H1 (cell line): Measurements from ENCODE around the gene RANGRF. TPM values are rescaled to one million over a fixed set of nuclear protein-coding genes. Genes with fewer than 3 reads are reported as not detected.

Experiments
- CHD7 ChIP-seq: fragments of 300-600 bp; sonication (generic); IDR thresholded peaks from 2 replicates; pipeline ENCODE4 v1.7.1; 2012; ENCODE audit warnings: low read length, moderate library complexity, mild to moderate bottlenecking, inconsistent platforms; ENCODE audit not compliant: insufficient replicate concordance
- EGR1 ChIP-seq: IDR thresholded peaks from 2 replicates; pipeline ENCODE4 v1.6.1; 2011; ENCODE audit warnings: low read depth, low read length, borderline replicate concordance
- EP300 ChIP-seq, 2 experiments: IDR thresholded peaks; 1 replicate in 1 of 2; 2 replicates in 1 of 2; pipeline ENCODE4 v1.6.1; 2011 to 2012; ENCODE audit warnings: low read depth in 2 of 2, low read length in 2 of 2, mild to moderate bottlenecking in 2 of 2, borderline replicate concordance in 1 of 2, inconsistent platforms in 1 of 2, moderate library complexity in 1 of 2
- HDAC6 ChIP-seq: IDR thresholded peaks from one replicate; pipeline ENCODE4 v1.7.1; 2012; ENCODE audit warnings: low read depth, mild to moderate bottlenecking, inconsistent platforms, low read length, moderate library complexity
- RNF2 ChIP-seq: fragments of 200-900, 300-1000 bp; sonication (generic); IDR thresholded peaks from 2 replicates; pipeline ENCODE4 v1.7.1; 2016; ENCODE audit warnings: borderline replicate concordance, low read depth, mild to moderate bottlenecking, antibody characterized with exemption, low read length; ENCODE audit not compliant: poor library complexity, severe bottlenecking; ENCODE audit errors: missing control alignments
- polyA plus RNA-seq, 7 experiments: library from polyadenylated mRNA; depleted of rRNA in 3 of 7; stranded (reverse) in 5 of 7; unstranded in 2 of 7; fragments of >200 nt in 5 of 7; fragments of 200-250 nt in 2 of 7; gene quantifications; 1 replicate in 5 of 7; 2 replicates in 1 of 7; 4 replicates in 1 of 7; pipeline versions ENCODE4 v1.2.1 to v1.2.3, GENCODE V29; 2011 to 2013; ENCODE audit warnings: missing spikeins in 2 of 7, mixed read lengths in 2 of 7
- total RNA-seq: library from RNA; stranded (reverse); fragmentation: NEBNext Ultra II Directional; extraction: Animal tissue kit (Norgen Biotek cat#: 25700); gene quantifications from 2 replicates; pipeline ENCODE4 v1.2.1, GENCODE V29; 2021

Gene RANGRF
- total and polyA plus RNA-seq, 2 of the 8 experiments (the other 6 are each of a cell fraction or from before 2014, with no cell fraction given) = 36.9 to 49.6 TPM

- TF ChIP-seq CHD7 = no peak
- TF ChIP-seq EP300 (IDR thresholded peaks at IDR 0.05; ENCODE audit: borderline replicate concordance in 1 of 2, low read depth in 2 of 2, low read length in 2 of 2) = no peak
- TF ChIP-seq RNF2 = no peak
- no peak for TF ChIP-seq HDAC6
- no peak for TF ChIP-seq EGR1
Observed at GRCh38 chr17:8277317-8277716, 11.2 kb upstream of the RANGRF start (continued).
